Neural cell (in vitro differentiated cells): ENCODE measurements around the gene KITLG.

Experiments
- EP300 ChIP-seq: fragments of 450-650 bp; conservative IDR thresholded peaks from 2 replicates; pipeline ENCODE4 v1.6.1; 2014; ENCODE audit warnings: antibody characterized with exemption, mild to moderate bottlenecking, moderate library complexity; ENCODE audit not compliant: poor library complexity, severe bottlenecking
- EZH2 ChIP-seq: fragments of 200-600, 300-800 bp; shearing (Covaris generic), sonication (generic); IDR thresholded peaks from 2 replicates; pipeline ENCODE4 v1.6.1; 2014; ENCODE audit warnings: antibody characterized with exemption, low read length, borderline replicate concordance, mild to moderate bottlenecking; ENCODE audit not compliant: insufficient read depth, poor library complexity, severe bottlenecking
- MXI1 ChIP-seq: fragments of 450-650 bp; conservative IDR thresholded peaks from 2 replicates; pipeline ENCODE4 v1.6.1; 2014; ENCODE audit warnings: antibody characterized with exemption, mild to moderate bottlenecking; ENCODE audit not compliant: poor library complexity, severe bottlenecking
- POLR2AphosphoS5 ChIP-seq: IDR thresholded peaks from 2 replicates; pipeline ENCODE4 v1.6.1; 2012
- RAD21 ChIP-seq: fragments of 450-650 bp; conservative IDR thresholded peaks from 2 replicates; pipeline ENCODE4 v1.6.1; 2014; ENCODE audit warnings: antibody characterized with exemption, mild to moderate bottlenecking, moderate library complexity
- TAF1 ChIP-seq: IDR thresholded peaks from 2 replicates; pipeline ENCODE4 v1.6.1; 2012; ENCODE audit warnings: low read depth
- TF ChIP-seq, protein P1 (sequence below): fragments of 450-650 bp; IDR thresholded peaks from 2 replicates; pipeline ENCODE4 v1.5.1; 2014; ENCODE audit warnings: antibody characterized with exemption, mild to moderate bottlenecking, moderate library complexity; ENCODE audit not compliant: poor library complexity, severe bottlenecking

GRCh38 chr12:88590851-88591250 is 10.6 kb upstream of the KITLG start:
- TF ChIP-seq, protein P1, sequence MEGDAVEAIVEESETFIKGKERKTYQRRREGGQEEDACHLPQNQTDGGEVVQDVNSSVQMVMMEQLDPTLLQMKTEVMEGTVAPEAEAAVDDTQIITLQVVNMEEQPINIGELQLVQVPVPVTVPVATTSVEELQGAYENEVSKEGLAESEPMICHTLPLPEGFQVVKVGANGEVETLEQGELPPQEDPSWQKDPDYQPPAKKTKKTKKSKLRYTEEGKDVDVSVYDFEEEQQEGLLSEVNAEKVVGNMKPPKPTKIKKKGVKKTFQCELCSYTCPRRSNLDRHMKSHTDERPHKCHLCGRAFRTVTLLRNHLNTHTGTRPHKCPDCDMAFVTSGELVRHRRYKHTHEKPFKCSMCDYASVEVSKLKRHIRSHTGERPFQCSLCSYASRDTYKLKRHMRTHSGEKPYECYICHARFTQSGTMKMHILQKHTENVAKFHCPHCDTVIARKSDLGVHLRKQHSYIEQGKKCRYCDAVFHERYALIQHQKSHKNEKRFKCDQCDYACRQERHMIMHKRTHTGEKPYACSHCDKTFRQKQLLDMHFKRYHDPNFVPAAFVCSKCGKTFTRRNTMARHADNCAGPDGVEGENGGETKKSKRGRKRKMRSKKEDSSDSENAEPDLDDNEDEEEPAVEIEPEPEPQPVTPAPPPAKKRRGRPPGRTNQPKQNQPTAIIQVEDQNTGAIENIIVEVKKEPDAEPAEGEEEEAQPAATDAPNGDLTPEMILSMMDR: no peak
- TF ChIP-seq MXI1: no peak
- no peak for TF ChIP-seq EP300
- no peak for TF ChIP-seq POLR2AphosphoS5
- no peak for TF ChIP-seq EZH2
- no peak for TF ChIP-seq TAF1
- no peak for TF ChIP-seq RAD21
